ENCODE results near the gene TARBP2. TPM values are rescaled to one million over a fixed set of nuclear protein-coding genes. Genes with fewer than 3 reads are reported as not detected.

The TARBP2 gene
- total and polyA plus RNA-seq, 12 donors = 7.0 to 21.2 (median 11.1) TPM

DNA sequence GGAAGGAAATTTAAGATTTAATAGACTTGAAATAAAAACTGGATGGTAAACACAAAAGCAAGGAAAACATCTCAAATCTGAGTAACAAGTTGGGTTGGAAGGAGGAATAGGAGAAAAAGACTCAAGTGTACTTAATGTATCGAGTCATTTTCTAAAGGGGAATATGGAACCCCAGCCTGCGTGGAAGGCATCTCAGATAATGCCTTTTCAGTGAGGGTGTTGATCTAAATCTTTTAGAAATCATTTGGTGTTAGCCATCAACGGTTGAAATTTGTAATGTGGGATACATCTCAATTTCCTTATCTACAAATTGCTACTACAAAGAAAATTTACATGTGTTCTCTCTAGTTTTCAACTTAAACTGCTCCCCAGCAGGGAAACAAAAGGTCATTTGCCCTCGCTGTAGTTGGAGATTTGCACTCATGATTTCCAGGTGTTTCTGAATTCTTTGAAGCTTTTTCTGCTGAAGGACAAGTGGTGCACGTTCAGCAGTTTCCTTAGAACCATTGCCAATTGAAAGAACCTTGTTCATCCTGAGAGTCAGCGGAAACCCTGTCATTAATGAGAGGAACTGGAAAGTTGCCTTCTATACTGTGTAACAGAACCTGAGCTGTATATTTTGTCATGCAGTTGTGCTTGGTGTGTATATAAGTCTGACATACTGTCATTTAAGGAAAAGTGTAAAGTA is 47.0 kb upstream of the TARBP2 start:
- no peaks in the 10 kb centered on the region for H3K27me3 ChIP-seq
- 18 to 19% methylated on average over 6 of the region's 6 CpGs for WGBS, 2 donors
- no peak for DNase-seq
- H3K9me3 ChIP-seq = no peaks in the 10 kb centered on the region
- ATAC-seq = no peak
- peaks cover 3 to 45% (median 34%) of the 10 kb centered on the region in 9 donors for H3K4me1 ChIP-seq
- H3K36me3 ChIP-seq = peaks cover 0 to 57% (median 48%) of the 10 kb centered on the region in 9 donors
- peak overlapping the region in 5 of 10 donors; percentile 2 to 97 (median 95) for H3K27ac ChIP-seq
- intact Hi-C loops (cut with DNase I) = loop anchor here in 7 of 10 donors (2.0 to 10.0 kb wide), 5 partner anchors 38 to 53 kb away; partner anchors contain the start of genes TARBP2 (in 5 of the 7) and NPFF (in 2 of the 7)
- peak overlapping the region in 8 of 10 donors; percentile 44 to 90 (median 74) for H3K4me3 ChIP-seq
- TF ChIP-seq, protein P1, sequence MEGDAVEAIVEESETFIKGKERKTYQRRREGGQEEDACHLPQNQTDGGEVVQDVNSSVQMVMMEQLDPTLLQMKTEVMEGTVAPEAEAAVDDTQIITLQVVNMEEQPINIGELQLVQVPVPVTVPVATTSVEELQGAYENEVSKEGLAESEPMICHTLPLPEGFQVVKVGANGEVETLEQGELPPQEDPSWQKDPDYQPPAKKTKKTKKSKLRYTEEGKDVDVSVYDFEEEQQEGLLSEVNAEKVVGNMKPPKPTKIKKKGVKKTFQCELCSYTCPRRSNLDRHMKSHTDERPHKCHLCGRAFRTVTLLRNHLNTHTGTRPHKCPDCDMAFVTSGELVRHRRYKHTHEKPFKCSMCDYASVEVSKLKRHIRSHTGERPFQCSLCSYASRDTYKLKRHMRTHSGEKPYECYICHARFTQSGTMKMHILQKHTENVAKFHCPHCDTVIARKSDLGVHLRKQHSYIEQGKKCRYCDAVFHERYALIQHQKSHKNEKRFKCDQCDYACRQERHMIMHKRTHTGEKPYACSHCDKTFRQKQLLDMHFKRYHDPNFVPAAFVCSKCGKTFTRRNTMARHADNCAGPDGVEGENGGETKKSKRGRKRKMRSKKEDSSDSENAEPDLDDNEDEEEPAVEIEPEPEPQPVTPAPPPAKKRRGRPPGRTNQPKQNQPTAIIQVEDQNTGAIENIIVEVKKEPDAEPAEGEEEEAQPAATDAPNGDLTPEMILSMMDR (IDR thresholded peaks at IDR 0.05) = no peak

DNA sequence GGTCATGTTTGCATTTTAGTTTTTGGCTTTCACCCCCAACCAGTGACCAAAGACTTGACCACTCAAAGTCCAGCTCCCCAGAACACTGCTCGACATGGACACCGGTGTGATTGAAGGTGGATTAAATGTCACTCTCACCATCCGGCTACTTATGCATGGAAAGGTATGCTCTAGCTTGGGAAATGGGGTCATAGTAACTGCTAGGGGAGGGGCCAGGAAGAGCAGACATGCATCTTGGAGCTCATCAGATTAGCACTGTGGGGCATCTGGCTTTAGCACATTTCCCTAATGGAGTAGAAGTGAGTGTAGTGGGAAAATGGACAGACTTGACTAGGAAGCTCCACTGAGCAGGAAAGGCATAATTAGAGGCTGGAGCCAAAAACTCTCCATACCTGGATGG is 46.4 kb upstream of the TARBP2 start:
- Histone ChIP-seq H3K4me3 (peak overlapping the region in 2 of 10 donors; percentile 65 to 72), H3K27ac (peak overlapping the region in 2 of 10 donors; percentile 2 to 97)
- ATAC-seq = no peak

DNA sequence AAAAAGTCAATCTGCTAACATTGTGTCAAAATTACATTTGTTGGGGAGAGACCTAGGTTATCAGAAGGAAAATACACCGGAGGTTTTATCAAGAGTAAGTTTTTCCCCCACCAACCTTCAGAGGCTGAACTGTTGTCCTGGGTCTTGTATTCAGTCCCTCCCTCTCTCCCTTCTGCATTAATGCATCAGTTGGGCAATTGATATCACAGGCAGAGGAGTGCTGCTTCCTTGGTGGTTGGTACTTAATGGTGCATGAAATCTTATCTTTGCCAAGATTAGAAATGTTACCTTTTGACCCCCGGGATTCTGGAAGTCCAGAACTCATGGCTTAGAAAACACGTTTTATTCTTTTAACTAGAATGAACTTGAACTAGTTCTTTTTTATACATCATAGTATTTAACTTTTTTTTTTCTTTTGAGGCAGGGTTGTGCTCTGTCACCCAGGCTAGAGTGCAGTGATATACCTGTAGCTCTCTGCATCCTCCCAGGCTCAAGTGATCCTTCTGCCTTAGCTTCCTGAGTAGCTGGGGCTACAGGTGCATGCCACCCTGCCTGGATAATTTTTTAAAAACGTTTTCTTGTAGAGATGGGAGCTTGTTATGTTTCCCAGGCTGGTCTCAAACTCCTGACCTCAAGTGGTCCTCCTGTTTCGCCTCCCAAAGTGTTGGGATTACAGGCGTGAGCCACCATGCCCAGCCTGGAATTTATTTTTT is 44.3 kb upstream of the TARBP2 start:
- Histone ChIP-seq H3K4me3 (no peak overlapping the region), H3K4me1 (peaks cover 5 to 61% (median 54%) of the 10 kb centered on the region in 9 donors), H3K9me3 (no peaks in the 10 kb centered on the region), H3K27me3 (no peaks in the 10 kb centered on the region), H3K36me3 (peaks cover 0 to 84% (median 75%) of the 10 kb centered on the region in 9 donors), H3K27ac (no peak overlapping the region)
- 54% methylated on average over 6 of the region's 6 CpGs for WGBS, 2 donors
- intact Hi-C loops (cut with DNase I) = loop anchor here in 2 of 10 donors (5.0 to 10.0 kb wide), 2 partner anchors 35 to 48 kb away; partner anchors contain the start of genes NPFF (in 1 of the 2) and TARBP2 (in 1 of the 2)
- ATAC-seq = no peak
- DNase-seq = no peak
- TF ChIP-seq, protein P1 (IDR thresholded peaks at IDR 0.05) = no peak

More for the DNA sequence above, 46.4 kb upstream of the TARBP2 start:
- no peaks in the 10 kb centered on the region for H3K27me3 ChIP-seq
- no peaks in the 10 kb centered on the region for H3K9me3 ChIP-seq
- intact Hi-C loops (cut with DNase I) = loop anchor here in 6 of 10 donors (5.0 to 10.0 kb wide), 4 partner anchors 38 to 53 kb away; partner anchors contain the start of genes NPFF (in 2 of the 6) and TARBP2 (in 2 of the 6)
- no peak for DNase-seq
- H3K36me3 ChIP-seq = peaks cover 0 to 63% (median 54%) of the 10 kb centered on the region in 9 donors
- 23 to 36% methylated on average over 3 of the region's 3 CpGs for WGBS, 2 donors
- H3K4me1 ChIP-seq = peaks cover 3 to 47% (median 40%) of the 10 kb centered on the region in 9 donors
- TF ChIP-seq, protein P1 (IDR thresholded peaks at IDR 0.05) = no peak

DNA sequence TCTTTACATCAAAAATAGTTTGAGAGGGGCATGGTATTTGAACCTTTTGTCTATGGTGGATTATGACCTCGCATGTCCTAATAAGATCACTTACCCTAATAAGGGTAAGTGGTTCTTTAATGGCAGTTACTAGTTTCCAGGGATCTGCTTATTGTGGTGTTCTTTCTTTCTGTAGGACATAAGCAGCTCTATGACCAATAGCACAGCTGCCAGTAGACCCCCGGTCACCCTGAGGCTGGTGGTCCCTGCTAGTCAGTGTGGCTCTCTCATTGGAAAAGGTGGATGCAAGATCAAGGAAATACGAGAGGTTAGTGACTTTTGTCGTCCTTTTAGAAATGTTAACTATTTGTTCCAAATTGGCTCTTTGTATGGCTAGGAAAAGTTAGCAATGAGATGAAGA is 42.0 kb upstream of the TARBP2 start:
- Histone ChIP-seq H3K9me3 (no peaks in the 10 kb centered on the region), H3K36me3 (peaks cover 11 to 100% (median 98%) of the 10 kb centered on the region in 9 donors), H3K4me1 (peaks cover 6 to 69% (median 54%) of the 10 kb centered on the region in 9 donors), H3K4me3 (no peak overlapping the region), H3K27ac (peak overlapping the region in 1 of 10 donors; percentile 5), H3K27me3 (no peaks in the 10 kb centered on the region)
- TF ChIP-seq, protein P1 (IDR thresholded peaks at IDR 0.05) = no peak
- WGBS, 2 donors = 58 to 68% methylated on average over 4 of the region's 4 CpGs
- intact Hi-C loops (cut with DNase I) = loop anchor here in 2 of 10 donors (5.0 to 10.0 kb wide), 2 partner anchors 33 to 46 kb away; partner anchors contain the start of genes NPFF (in 1 of the 2) and TARBP2 (in 1 of the 2)
- ATAC-seq = no peak
- DNase-seq = no peak

Measured in heart right ventricle (tissue), 16 donors.